Gastroesophageal sphincter (tissue), 4 donors: Measurements from ENCODE around the gene CPVL. TPM values are rescaled to one million over a fixed set of nuclear protein-coding genes. Genes with fewer than 3 reads are reported as not detected.

Experiments used
- ATAC-seq: fragments of 150-250 bp; one replicate; pipeline ENCODE4 v1.9.1; 2016; ENCODE audit warnings: mild to moderate bottlenecking, moderate library complexity
- H3K27ac ChIP-seq, 4 donors: fragments of 200-600 bp; sonication (generic) in 3 of 4; 1 replicate in 3 of 4; 2 replicates in 1 of 4; pipeline ENCODE4 v1.5.1; 2016 to 2019
- H3K27me3 ChIP-seq: fragments of 200-600 bp; sonication (generic); one replicate; pipeline ENCODE4 v1.5.1; 2019
- H3K36me3 ChIP-seq, 2 donors: fragments of 200-600 bp; sonication (generic); one replicate each; pipeline ENCODE4 v1.5.1; 2019; ENCODE audit warnings: control low read depth in 1 of 2
- H3K4me1 ChIP-seq, 3 donors: fragments of 200-600 bp; sonication (generic); 1 replicate in 2 of 3; 2 replicates in 1 of 3; pipeline ENCODE4 v1.5.1; 2016 to 2019; ENCODE audit warnings: control low read depth in 2 of 3
- H3K4me3 ChIP-seq, 2 donors: fragments of 200-600 bp; sonication (generic); one replicate each; pipeline ENCODE4 v1.5.1; 2019; ENCODE audit warnings: mild to moderate bottlenecking in 1 of 2, moderate library complexity in 1 of 2
- H3K9me3 ChIP-seq, 3 donors: fragments of 200-600 bp; sonication (generic); one replicate each; pipeline ENCODE4 v1.5.1; 2017 to 2019; ENCODE audit warnings: control low read depth in 2 of 3
- CTCF ChIP-seq, 4 experiments: fragments of 200-600 bp in 2 of 4; fragments of 450-650 bp in 2 of 4; sonication (generic) in 1 of 4; IDR thresholded peaks; one replicate each; pipeline ENCODE4 v1.5.1; 2017 to 2019; ENCODE audit warnings: antibody characterized with exemption in 4 of 4, mild to moderate bottlenecking in 2 of 4, moderate library complexity in 2 of 4
- EP300 ChIP-seq: sonication (generic); formaldehyde crosslinking; IDR thresholded peaks from one replicate; pipeline ENCODE4 v1.6.1; 2017; ENCODE audit warnings: antibody characterized with exemption, mild to moderate bottlenecking
- POLR2A ChIP-seq, 2 donors: fragments of 450-650 bp; IDR thresholded peaks; one replicate each; pipeline ENCODE4 v1.6.1; 2017; ENCODE audit warnings: antibody characterized with exemption in 2 of 2, mild to moderate bottlenecking in 2 of 2, moderate library complexity in 1 of 2
- POLR2AphosphoS5 ChIP-seq: sonication (generic); formaldehyde crosslinking; IDR thresholded peaks from one replicate; pipeline ENCODE4 v1.6.1; 2017; ENCODE audit warnings: antibody characterized with exemption
- WGBS, 2 donors: methylation state at CpG; one replicate each; pipeline ENCODE4 v1.1.5; 2018; ENCODE audit warnings: low coverage in 1 of 2; 5-methylcytosine and 5-hydroxymethylcytosine counted together
- total RNA-seq, 4 donors: library from RNA; depleted of rRNA; stranded (reverse); fragments of >200 nt; gene quantifications; one replicate each; pipeline ENCODE4 v1.1.0, GENCODE V29; 2016

CPVL gene
- total RNA-seq, 4 donors from 2014 or later, result 4.8 to 24.6 (median 15.1) TPM

GRCh38 chr7:29158795-29159423 is 12.6 kb upstream of the CPVL start:
- no peak for ATAC-seq
- Histone ChIP-seq H3K4me1 (no peaks in the 10 kb centered on the region), H3K36me3 (no peaks in the 10 kb centered on the region), H3K9me3 (no peaks in the 10 kb centered on the region), H3K27me3 (peaks cover 24% of the 10 kb centered on the region), H3K4me3 (no peak overlapping the region), H3K27ac (no peak overlapping the region)
- TF ChIP-seq EP300 (no peak), POLR2AphosphoS5 (no peak), CTCF (IDR thresholded peaks at IDR 0.05) (no peak), POLR2A (IDR thresholded peaks at IDR 0.05) (no peak)
- WGBS, 2 donors, result 58 to 80% methylated on average over 3 of the region's 3 CpGs

GRCh38 chr7:29156907-29157452 is 10.6 kb upstream of the CPVL start:
- Histone ChIP-seq H3K4me3 (no peak overlapping the region), H3K4me1 (no peaks in the 10 kb centered on the region), H3K36me3 (no peaks in the 10 kb centered on the region), H3K9me3 (no peaks in the 10 kb centered on the region), H3K27ac (no peak overlapping the region), H3K27me3 (peaks cover 24% of the 10 kb centered on the region)
- 21 to 37% methylated on average over 5 of the region's 5 CpGs for WGBS, 2 donors
- no peak for ATAC-seq
- TF ChIP-seq CTCF (IDR thresholded peaks at IDR 0.05) (no peak), EP300 (no peak), POLR2AphosphoS5 (no peak), POLR2A (IDR thresholded peaks at IDR 0.05) (no peak)

- whole genome bisulfite sequencing, 2 donors, result 100% methylated on average over 2 of the region's 2 CpGs; no CpG with 5 or more reads in 1 of the 2 donors
- Histone ChIP-seq H3K27ac (no peak overlapping the region), H3K4me1 (no peaks in the 10 kb centered on the region), H3K27me3 (peaks cover 13% of the 10 kb centered on the region), H3K36me3 (no peaks in the 10 kb centered on the region), H3K9me3 (no peaks in the 10 kb centered on the region), H3K4me3 (no peak overlapping the region)
- TF ChIP-seq POLR2A (IDR thresholded peaks at IDR 0.05) (no peak), CTCF (IDR thresholded peaks at IDR 0.05) (no peak), POLR2AphosphoS5 (no peak), EP300 (no peak)
- ATAC-seq, result no peak
Observed at GRCh38 chr7:29154076-29154475, 7.7 kb upstream of the CPVL start.

- no peaks in the 10 kb centered on the region for H3K36me3 ChIP-seq
- no peaks in the 10 kb centered on the region for H3K9me3 ChIP-seq
- TF ChIP-seq CTCF (IDR thresholded peaks at IDR 0.05) (no peak), POLR2AphosphoS5 (no peak), EP300 (no peak), POLR2A (IDR thresholded peaks at IDR 0.05) (no peak)
- WGBS, 2 donors, result 67 to 74% methylated on average over 1 to 2 of the region's 2 CpGs
- no peak for ATAC-seq
- no peak overlapping the region for H3K4me3 ChIP-seq
- peaks cover 0 to 17% (median 0%) of the 10 kb centered on the region in 3 donors for H3K4me1 ChIP-seq
- H3K27ac ChIP-seq, result no peak overlapping the region
- H3K27me3 ChIP-seq, result peaks cover 35% of the 10 kb centered on the region
Observed at GRCh38 chr7:29150856-29151255, 4.5 kb upstream of the CPVL start.

- Histone ChIP-seq H3K27me3 (peaks cover 52% of the 10 kb centered on the region), H3K9me3 (no peaks in the 10 kb centered on the region), H3K4me1 (peaks cover 0 to 18% (median 0%) of the 10 kb centered on the region in 3 donors), H3K36me3 (no peaks in the 10 kb centered on the region), H3K27ac (no peak overlapping the region), H3K4me3 (no peak overlapping the region)
- 83 to 96% methylated on average over 4 to 5 of the region's 12 CpGs for WGBS, 2 donors
- no peak for ATAC-seq
- TF ChIP-seq EP300, result no peak
- no peak for TF ChIP-seq CTCF (IDR thresholded peaks at IDR 0.05)
- no peak for TF ChIP-seq POLR2A (IDR thresholded peaks at IDR 0.05)
- TF ChIP-seq POLR2AphosphoS5, result no peak
Observed at GRCh38 chr7:29149036-29149435, 2.7 kb upstream of the CPVL start.
